Loucy (cell line): ENCODE data around the gene ELMO1.
A peak's percentile ranks its signal among the peaks of the same experiment; 100 is the strongest.

Experiments
- H2AFZ ChIP-seq: fragments of 200-600 bp; sonication (generic); 2 replicates; pipeline ENCODE4 v1.6.0; 2016; ENCODE audit warnings: antibody characterized with exemption, mild to moderate bottlenecking, low read length, moderate library complexity
- H3F3A ChIP-seq: fragments of 200-600 bp; 2 replicates; pipeline ENCODE4 v1.6.0; 2016; ENCODE audit warnings: antibody characterized with exemption, low read depth, mild to moderate bottlenecking
- H3K27me3 ChIP-seq: fragments of 200-600 bp; sonication (generic); 2 replicates; pipeline ENCODE4 v1.6.1; 2014; ENCODE audit warnings: low read length, mild to moderate bottlenecking; ENCODE audit not compliant: insufficient read depth, poor library complexity, severe bottlenecking
- H3K36me3 ChIP-seq: fragments of 200-600 bp; sonication (generic); 2 replicates; pipeline ENCODE4 v1.6.1; 2016; ENCODE audit warnings: low read length; ENCODE audit not compliant: insufficient read depth
- H3K4me1 ChIP-seq: fragments of 200-600 bp; sonication (generic); 2 replicates; pipeline ENCODE4 v1.5.1; 2014; ENCODE audit warnings: low read length, mild to moderate bottlenecking; ENCODE audit not compliant: insufficient read depth, poor library complexity, severe bottlenecking
- H3K4me2 ChIP-seq: fragments of 200-600 bp; sonication (generic); 2 replicates; pipeline ENCODE4 v1.6.0; 2014; ENCODE audit warnings: antibody characterized with exemption, low read length, low read depth, mild to moderate bottlenecking; ENCODE audit not compliant: poor library complexity, severe bottlenecking
- H3K4me3 ChIP-seq: fragments of 200-600 bp; sonication (generic); 2 replicates; pipeline ENCODE4 v1.5.1; 2014; ENCODE audit warnings: low read length, mild to moderate bottlenecking, mixed read lengths; ENCODE audit not compliant: poor library complexity, severe bottlenecking
- H3K79me2 ChIP-seq: fragments of 200-600 bp; sonication (generic); 2 replicates; pipeline ENCODE4 v1.6.1; 2014; ENCODE audit warnings: low read length; ENCODE audit not compliant: insufficient read depth
- H3K9ac ChIP-seq: fragments of 200-600 bp; sonication (generic); 2 replicates; pipeline ENCODE4 v1.6.0; 2014; ENCODE audit warnings: mild to moderate bottlenecking, low read depth, low read length, moderate library complexity; ENCODE audit not compliant: poor library complexity, severe bottlenecking
- H3K9me2 ChIP-seq: fragments of 200-600 bp; sonication (generic); replicated peaks from 2 replicates; pipeline ENCODE4 v1.6.1; 2016; ENCODE audit warnings: low read depth, low read length, mixed read lengths
- H3K9me3 ChIP-seq: fragments of 200-600 bp; sonication (generic); 2 replicates; pipeline ENCODE4 v1.6.1; 2014; ENCODE audit warnings: mild to moderate bottlenecking, antibody characterized with exemption, low read length, low read depth; ENCODE audit not compliant: insufficient read depth
- H4K20me1 ChIP-seq: fragments of 200-600 bp; sonication (generic); 2 replicates; pipeline ENCODE4 v1.6.0; 2014; ENCODE audit warnings: antibody characterized with exemption, low read length, mild to moderate bottlenecking; ENCODE audit not compliant: insufficient read depth, poor library complexity, severe bottlenecking
- CTCF ChIP-seq: fragments of 200-600 bp; sonication (generic); conservative IDR thresholded peaks from 2 replicates; pipeline ENCODE4 v1.5.1; 2014; ENCODE audit warnings: mild to moderate bottlenecking, antibody characterized with exemption, low read length
- EZH2phosphoT487 ChIP-seq: fragments of 200-600 bp; IDR thresholded peaks from 2 replicates; pipeline ENCODE4 v1.6.1; 2018; ENCODE audit warnings: antibody characterized with exemption, mild to moderate bottlenecking, moderate library complexity, borderline replicate concordance

Gene ELMO1

GRCh38 chr7:37462138-37462537 is 13.5 kb upstream of the ELMO1 start:
- no peaks in the 10 kb centered on the region for H3K4me1 ChIP-seq
- no peaks in the 10 kb centered on the region for H3K27me3 ChIP-seq
- no peaks in the 10 kb centered on the region for H3K9me3 ChIP-seq
- H4K20me1 ChIP-seq = no peaks in the 10 kb centered on the region
- H3K79me2 ChIP-seq = no peaks in the 10 kb centered on the region
- no peaks in the 10 kb centered on the region for H3K36me3 ChIP-seq
- no peak overlapping the region for H3K4me2 ChIP-seq
- no peaks in the 10 kb centered on the region for H3K9me2 ChIP-seq
- H3F3A ChIP-seq = no peaks in the 10 kb centered on the region
- peak overlapping the region; percentile 86 for H2AFZ ChIP-seq
- H3K4me3 ChIP-seq = no peak overlapping the region
- H3K9ac ChIP-seq = no peak overlapping the region
- no peak for TF ChIP-seq CTCF
- no peak for TF ChIP-seq EZH2phosphoT487

- H2AFZ ChIP-seq = no peak overlapping the region
- H4K20me1 ChIP-seq = no peaks in the 10 kb centered on the region
- peaks cover 3% of the 10 kb centered on the region for H3K4me1 ChIP-seq
- H3K9me3 ChIP-seq = no peaks in the 10 kb centered on the region
- H3F3A ChIP-seq = no peaks in the 10 kb centered on the region
- no peaks in the 10 kb centered on the region for H3K9me2 ChIP-seq
- no peak overlapping the region for H3K9ac ChIP-seq
- TF ChIP-seq EZH2phosphoT487 = no peak
- no peak for TF ChIP-seq CTCF
- no peaks in the 10 kb centered on the region for H3K27me3 ChIP-seq
- H3K4me3 ChIP-seq = no peak overlapping the region
- H3K4me2 ChIP-seq = no peak overlapping the region
- H3K79me2 ChIP-seq = no peaks in the 10 kb centered on the region
- no peaks in the 10 kb centered on the region for H3K36me3 ChIP-seq
These were observed 6.4 kb upstream of the ELMO1 start for GRCh38 chr7:37455081-37455480.

- no peak overlapping the region for H3K4me2 ChIP-seq
- peaks cover 15% of the 10 kb centered on the region for H3K4me1 ChIP-seq
- H3K9me2 ChIP-seq = no peaks in the 10 kb centered on the region
- no peaks in the 10 kb centered on the region for H4K20me1 ChIP-seq
- H3F3A ChIP-seq = no peaks in the 10 kb centered on the region
- no peak overlapping the region for H3K4me3 ChIP-seq
- H3K79me2 ChIP-seq = peaks cover 6% of the 10 kb centered on the region
- no peak overlapping the region for H3K9ac ChIP-seq
- no peaks in the 10 kb centered on the region for H3K27me3 ChIP-seq
- no peaks in the 10 kb centered on the region for H3K36me3 ChIP-seq
- TF ChIP-seq EZH2phosphoT487 (no peak), CTCF (no peak)
- H3K9me3 ChIP-seq = no peaks in the 10 kb centered on the region
- H2AFZ ChIP-seq = no peak overlapping the region
These were observed 3.7 kb upstream of the ELMO1 start for GRCh38 chr7:37452346-37452745.
